Right atrium auricular region (tissue), 2 donors: ENCODE data around the gene PCDHGA8. TPM values are rescaled to one million over a fixed set of nuclear protein-coding genes. Genes with fewer than 3 reads are reported as not detected.
"Not testable (repeated sequence)": the region's sequence is repeated elsewhere in the genome, so short reads cannot be mapped to it uniquely, and the experiment has no call there.

Experiments used
- DNase-seq: peaks from one replicate; pipeline ENCODE4 v3.0.0-alpha.2; 2019; ENCODE audit warnings: low spot score
- H3K27ac ChIP-seq, 2 donors: fragments of 200-600 bp; sonication (generic); 1 replicate in 1 of 2; 2 replicates in 1 of 2; pipeline ENCODE4 v1.5.1; 2016 to 2019
- H3K27me3 ChIP-seq, 2 donors: fragments of 200-600 bp; sonication (generic); one replicate each; pipeline versions ENCODE4 v1.5.1 to v1.6.0; 2017 to 2019
- H3K36me3 ChIP-seq: fragments of 200-600 bp; sonication (generic); one replicate; pipeline ENCODE4 v1.5.1; 2016
- H3K4me1 ChIP-seq, 2 donors: fragments of 200-600 bp; sonication (generic); one replicate each; pipeline versions ENCODE4 v1.5.1 to v1.6.0; 2017 to 2019
- H3K4me3 ChIP-seq, 2 donors: fragments of 200-600 bp; sonication (generic); 1 replicate in 1 of 2; 2 replicates in 1 of 2; pipeline ENCODE4 v1.5.1; 2017 to 2019; ENCODE audit warnings: mild to moderate bottlenecking in 1 of 2, moderate library complexity in 1 of 2
- H3K9me3 ChIP-seq, 2 donors: fragments of 200-600 bp; sonication (generic); one replicate each; pipeline ENCODE4 v1.5.1; 2019
- total RNA-seq, 2 donors: library from RNA; depleted of rRNA; stranded (reverse); fragments of >200 nt; gene quantifications; one replicate each; pipeline ENCODE4 v1.1.0, GENCODE V29; 2016
- TF ChIP-seq, protein P1 (sequence below), 2 donors: fragments of 200-600 bp; sonication (generic); IDR thresholded peaks; one replicate each; pipeline ENCODE4 v1.5.1; 2019; ENCODE audit warnings: antibody characterized with exemption in 2 of 2

The PCDHGA8 gene
- total RNA-seq, 2 donors from 2014 or later: 5.0 to 5.7 TPM

DNA sequence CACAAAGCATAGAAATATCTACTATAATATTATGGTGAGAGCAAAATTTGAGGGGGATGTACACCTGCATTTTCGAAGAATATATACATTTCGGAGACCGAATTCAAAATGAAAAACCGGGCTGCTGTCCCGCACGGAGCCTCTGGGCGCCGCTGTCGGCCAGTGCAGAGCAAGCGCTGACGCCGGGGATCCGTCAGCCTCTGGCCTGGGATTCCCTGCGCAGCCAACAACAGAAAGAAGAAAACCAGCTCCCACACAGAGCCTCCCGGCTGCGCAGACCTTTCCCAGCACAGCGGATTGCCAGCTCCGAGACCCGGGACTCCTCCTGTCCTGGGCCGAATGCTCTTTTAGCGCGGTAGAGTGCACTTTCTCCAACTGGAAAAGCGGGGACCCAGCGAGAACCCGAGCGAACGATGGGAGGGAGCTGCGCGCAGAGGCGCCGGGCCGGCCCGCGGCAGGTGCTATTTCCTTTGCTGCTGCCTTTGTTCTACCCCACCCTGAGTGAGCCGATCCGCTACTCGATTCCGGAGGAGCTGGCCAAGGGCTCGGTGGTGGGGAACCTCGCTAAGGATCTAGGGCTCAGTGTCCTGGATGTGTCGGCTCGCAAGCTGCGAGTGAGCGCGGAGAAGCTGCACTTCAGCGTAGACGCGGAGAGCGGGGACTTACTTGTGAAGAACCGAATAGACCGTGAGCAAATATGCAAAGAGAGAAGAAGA, 15.5 kb downstream of the PCDHGA8 start, which contains the start of gene PCDHGB6:
Gene PCDHGB6, plus strand, starts transcription at position 232 of the 716 bp plus-strand sequence. Its CDS starts 182 bp downstream, at position 414.
- peaks cover 34 to 99% of the 10 kb centered on the region in 2 donors for H3K9me3 ChIP-seq
- H3K36me3 ChIP-seq: not testable (repeated sequence)
- TF ChIP-seq, protein P1, sequence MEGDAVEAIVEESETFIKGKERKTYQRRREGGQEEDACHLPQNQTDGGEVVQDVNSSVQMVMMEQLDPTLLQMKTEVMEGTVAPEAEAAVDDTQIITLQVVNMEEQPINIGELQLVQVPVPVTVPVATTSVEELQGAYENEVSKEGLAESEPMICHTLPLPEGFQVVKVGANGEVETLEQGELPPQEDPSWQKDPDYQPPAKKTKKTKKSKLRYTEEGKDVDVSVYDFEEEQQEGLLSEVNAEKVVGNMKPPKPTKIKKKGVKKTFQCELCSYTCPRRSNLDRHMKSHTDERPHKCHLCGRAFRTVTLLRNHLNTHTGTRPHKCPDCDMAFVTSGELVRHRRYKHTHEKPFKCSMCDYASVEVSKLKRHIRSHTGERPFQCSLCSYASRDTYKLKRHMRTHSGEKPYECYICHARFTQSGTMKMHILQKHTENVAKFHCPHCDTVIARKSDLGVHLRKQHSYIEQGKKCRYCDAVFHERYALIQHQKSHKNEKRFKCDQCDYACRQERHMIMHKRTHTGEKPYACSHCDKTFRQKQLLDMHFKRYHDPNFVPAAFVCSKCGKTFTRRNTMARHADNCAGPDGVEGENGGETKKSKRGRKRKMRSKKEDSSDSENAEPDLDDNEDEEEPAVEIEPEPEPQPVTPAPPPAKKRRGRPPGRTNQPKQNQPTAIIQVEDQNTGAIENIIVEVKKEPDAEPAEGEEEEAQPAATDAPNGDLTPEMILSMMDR (IDR thresholded peaks at IDR 0.05): peak; percentile 73 to 77

DNA sequence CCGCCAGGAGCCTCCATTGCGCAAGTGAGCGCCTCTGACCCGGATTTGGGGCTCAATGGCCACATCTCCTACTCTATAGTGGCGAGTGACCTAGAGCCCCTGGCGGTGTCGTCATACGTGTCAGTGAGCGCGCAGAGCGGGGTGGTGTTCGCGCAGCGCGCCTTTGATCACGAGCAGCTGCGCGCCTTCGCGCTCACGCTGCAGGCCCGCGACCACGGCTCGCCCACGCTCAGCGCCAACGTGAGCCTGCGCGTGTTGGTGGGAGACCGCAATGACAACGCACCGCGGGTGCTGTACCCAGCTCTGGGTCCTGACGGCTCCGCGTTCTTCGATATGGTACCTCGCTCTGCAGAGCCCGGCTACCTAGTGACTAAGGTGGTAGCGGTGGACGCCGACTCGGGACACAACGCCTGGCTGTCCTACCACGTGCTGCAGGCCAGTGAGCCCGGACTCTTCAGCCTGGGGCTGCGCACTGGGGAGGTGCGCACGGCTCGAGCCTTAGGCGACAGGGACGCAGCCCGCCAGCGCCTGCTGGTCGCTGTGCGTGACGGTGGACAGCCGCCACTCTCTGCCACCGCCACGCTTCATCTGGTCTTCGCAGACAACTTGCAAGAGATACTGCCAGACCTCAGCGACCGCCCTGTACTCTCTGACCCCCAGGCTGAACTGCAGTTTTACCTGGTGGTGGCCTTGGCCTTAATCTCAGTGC, 17.3 kb downstream of the PCDHGA8 start:
- no peaks in the 10 kb centered on the region for H3K27me3 ChIP-seq
- H3K36me3 ChIP-seq: peaks cover 6% of the 10 kb centered on the region
- H3K4me3 ChIP-seq: no peak overlapping the region
- DNase-seq: no peak
- H3K4me1 ChIP-seq: peaks cover 0 to 7% of the 10 kb centered on the region in 2 donors
- no peak overlapping the region for H3K27ac ChIP-seq
- TF ChIP-seq, protein P1 (IDR thresholded peaks at IDR 0.05): no peak
- peaks cover 30 to 97% of the 10 kb centered on the region in 2 donors for H3K9me3 ChIP-seq

More for the DNA sequence above, 15.5 kb downstream of the PCDHGA8 start, which contains the start of gene PCDHGB6:
- Histone ChIP-seq H3K27ac (peak within 1 kb of the TSS in 1 of 2 donors; percentile 34), H3K4me3 (peak within 1 kb of the TSS; percentile 30 to 41)
- not testable (repeated sequence) for DNase-seq, H3K27me3 ChIP-seq, H3K4me1 ChIP-seq

DNA sequence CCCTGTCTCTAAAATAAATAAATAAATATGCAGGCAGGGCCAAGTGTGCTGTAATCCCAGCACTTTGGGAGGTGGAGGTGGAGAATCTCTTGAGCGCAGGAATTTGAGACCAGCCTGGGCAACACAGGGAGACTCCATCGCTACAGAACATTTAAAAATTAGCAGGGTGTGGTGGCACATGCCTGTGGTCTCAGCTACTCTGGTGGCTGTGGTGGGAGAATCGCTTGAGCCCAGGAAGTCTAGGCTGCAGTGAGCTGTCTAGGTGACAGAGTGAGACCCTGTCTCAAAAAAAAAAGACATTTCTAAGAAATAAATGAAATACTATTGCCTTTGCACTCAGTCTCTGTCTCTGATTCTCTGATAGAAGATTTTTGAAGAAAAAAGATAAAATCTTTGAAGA, 19.1 kb downstream of the PCDHGA8 start:
- Histone ChIP-seq H3K4me3 (no peak overlapping the region), H3K27me3 (no peaks in the 10 kb centered on the region), H3K27ac (no peak overlapping the region), H3K36me3 (no peaks in the 10 kb centered on the region), H3K9me3 (peaks cover 30 to 94% of the 10 kb centered on the region in 2 donors), H3K4me1 (peaks cover 0 to 7% of the 10 kb centered on the region in 2 donors)
- TF ChIP-seq, protein P1 (IDR thresholded peaks at IDR 0.05): no peak
- DNase-seq: no peak

DNA sequence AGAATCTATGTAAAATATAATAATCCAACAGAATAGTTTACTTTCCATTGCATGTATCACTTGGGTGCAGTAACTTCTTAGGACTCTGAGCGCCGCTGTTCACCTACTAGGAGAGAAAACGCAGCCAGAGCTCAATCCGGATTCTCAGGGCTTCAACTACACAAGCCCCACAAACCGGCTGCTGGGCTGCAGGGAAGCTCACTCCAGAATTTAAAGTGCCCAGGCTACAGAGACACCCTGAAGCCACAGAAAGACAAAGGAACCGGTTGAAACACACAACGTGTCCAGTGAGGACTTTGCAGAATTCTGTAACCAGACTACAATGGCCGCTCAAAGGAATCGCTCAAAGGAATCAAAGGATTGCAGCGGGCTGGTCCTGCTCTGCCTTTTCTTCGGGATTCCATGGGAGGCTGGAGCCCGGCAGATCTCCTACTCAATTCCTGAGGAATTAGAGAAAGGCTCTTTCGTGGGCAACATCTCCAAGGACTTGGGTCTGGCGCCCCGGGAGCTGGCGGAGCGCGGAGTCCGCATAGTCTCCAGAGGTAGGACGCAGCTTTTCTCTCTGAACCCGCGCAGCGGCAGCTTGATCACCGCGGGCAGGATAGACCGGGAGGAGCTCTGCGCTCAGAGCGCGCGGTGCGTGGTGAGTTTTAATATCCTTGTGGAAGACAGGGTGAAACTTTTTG, 20.6 kb downstream of the PCDHGA8 start, which contains the start of gene PCDHGA10:
Gene PCDHGA10, plus strand, starts transcription at position 134 of the 686 bp plus-strand sequence. Its CDS starts 189 bp downstream, at position 323.
- H3K9me3 ChIP-seq: peaks cover 25 to 84% of the 10 kb centered on the region in 2 donors
- H3K36me3 ChIP-seq: no peaks in the 10 kb centered on the region
- peaks cover 0 to 8% of the 10 kb centered on the region in 2 donors for H3K4me1 ChIP-seq
- H3K27ac ChIP-seq: no peak within 1 kb of the TSS
- DNase-seq: no peak
- TF ChIP-seq, protein P1 (IDR thresholded peaks at IDR 0.05): peak; percentile 40 to 62
- H3K4me3 ChIP-seq: peak within 1 kb of the TSS; percentile 22 to 33
- no peaks in the 10 kb centered on the region for H3K27me3 ChIP-seq

DNA sequence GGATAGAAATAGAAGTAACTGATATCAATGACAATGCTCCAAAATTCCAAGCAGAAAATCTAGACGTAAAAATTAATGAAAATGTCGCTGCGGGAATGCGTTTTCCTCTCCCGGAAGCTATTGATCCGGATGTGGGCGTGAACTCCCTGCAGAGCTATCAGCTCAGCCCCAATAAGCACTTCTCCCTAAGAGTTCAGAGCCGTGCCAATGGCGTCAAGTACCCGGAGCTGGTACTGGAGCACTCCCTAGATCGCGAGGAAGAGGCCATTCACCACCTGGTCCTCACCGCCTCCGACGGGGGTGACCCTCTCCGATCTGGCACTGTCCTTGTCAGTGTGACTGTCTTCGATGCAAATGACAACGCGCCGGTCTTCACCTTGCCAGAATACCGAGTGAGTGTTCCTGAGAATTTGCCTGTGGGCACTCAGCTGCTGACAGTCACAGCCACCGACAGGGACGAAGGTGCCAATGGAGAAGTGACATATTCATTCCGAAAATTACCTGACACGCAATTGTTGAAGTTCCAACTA, 21.2 kb downstream of the PCDHGA8 start:
- Histone ChIP-seq H3K9me3 (peaks cover 30 to 84% of the 10 kb centered on the region in 2 donors), H3K27me3 (no peaks in the 10 kb centered on the region), H3K4me1 (peaks cover 0 to 12% of the 10 kb centered on the region in 2 donors), H3K4me3 (peak overlapping the region; percentile 22 to 33), H3K36me3 (no peaks in the 10 kb centered on the region), H3K27ac (no peak overlapping the region)
- TF ChIP-seq, protein P1 (IDR thresholded peaks at IDR 0.05): no peak
- DNase-seq: no peak

DNA sequence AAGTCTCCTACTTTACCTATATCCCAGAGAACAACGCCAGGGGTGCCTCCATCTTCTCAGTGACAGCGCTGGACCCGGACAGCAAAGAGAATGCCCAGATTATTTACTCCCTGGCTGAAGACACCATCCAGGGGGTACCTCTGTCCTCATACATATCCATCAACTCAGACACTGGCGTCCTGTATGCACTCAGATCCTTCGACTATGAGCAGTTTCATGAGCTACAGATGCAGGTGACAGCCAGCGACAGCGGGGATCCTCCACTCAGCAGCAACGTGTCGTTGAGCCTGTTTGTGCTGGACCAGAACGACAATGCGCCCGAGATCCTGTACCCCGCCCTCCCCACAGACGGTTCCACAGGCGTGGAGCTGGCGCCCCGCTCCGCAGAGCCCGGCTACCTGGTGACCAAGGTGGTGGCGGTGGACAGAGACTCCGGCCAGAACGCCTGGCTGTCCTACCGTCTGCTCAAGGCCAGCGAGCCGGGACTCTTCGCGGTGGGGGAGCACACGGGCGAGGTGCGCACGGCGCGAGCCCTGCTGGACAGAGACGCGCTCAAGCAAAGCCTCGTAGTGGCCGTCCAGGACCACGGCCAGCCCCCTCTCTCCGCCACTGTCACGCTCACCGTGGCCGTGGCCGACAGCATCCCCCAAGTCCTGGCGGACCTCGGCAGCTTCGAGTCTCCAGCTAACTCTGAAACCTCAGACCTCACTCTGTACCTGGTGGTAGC, 22.3 kb downstream of the PCDHGA8 start:
- H3K36me3 ChIP-seq, H3K4me3 ChIP-seq, H3K27me3 ChIP-seq, H3K27ac ChIP-seq, DNase-seq: not testable (repeated sequence)
- Histone ChIP-seq H3K4me1 (peaks cover 0 to 18% of the 10 kb centered on the region in 2 donors), H3K9me3 (peaks cover 31 to 84% of the 10 kb centered on the region in 2 donors)

DNA sequence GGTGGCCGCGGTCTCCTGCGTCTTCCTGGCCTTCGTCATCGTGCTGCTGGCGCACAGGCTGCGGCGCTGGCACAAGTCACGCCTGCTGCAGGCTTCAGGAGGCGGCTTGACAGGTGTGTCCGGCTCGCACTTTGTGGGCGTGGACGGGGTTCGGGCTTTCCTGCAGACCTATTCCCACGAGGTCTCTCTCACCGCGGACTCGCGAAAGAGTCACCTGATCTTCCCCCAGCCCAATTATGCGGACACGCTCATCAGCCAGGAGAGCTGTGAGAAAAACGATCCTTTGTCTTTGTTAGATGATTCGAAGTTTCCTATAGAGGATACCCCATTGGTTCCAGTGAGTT, 22.8 kb downstream of the PCDHGA8 start:
- not testable (repeated sequence) for H3K4me3 ChIP-seq, H3K36me3 ChIP-seq, DNase-seq, H3K27me3 ChIP-seq, H3K27ac ChIP-seq
- H3K9me3 ChIP-seq: peaks cover 27 to 84% of the 10 kb centered on the region in 2 donors
- H3K4me1 ChIP-seq: peaks cover 0 to 13% of the 10 kb centered on the region in 2 donors
